H1 (cell line): ENCODE data around the gene STX11. TPM values are rescaled to one million over a fixed set of nuclear protein-coding genes. Genes with fewer than 3 reads are reported as not detected.

Source experiments
- CTCF ChIA-PET: fragments of 300-600 bp; sonication (Branson Sonifier 250); formaldehyde crosslinking; loops from one replicate; lab custom pipeline; 2021; ENCODE audit not compliant: partially characterized antibody; lab: Charles Lee
- POLR2A ChIA-PET: fragments of 300-600 bp; sonication (Branson Sonifier 250); formaldehyde crosslinking; loops from one replicate; lab custom pipeline; 2021; ENCODE audit warnings: inconsistent platforms; ENCODE audit not compliant: partially characterized antibody; lab: Charles Lee
- DNase-seq, 2 experiments: peaks; one replicate each; pipeline versions ENCODE4 v3.0.0 to v3.0.0-alpha.2; 2010 to 2022; ENCODE audit warnings: low spot score in 2 of 2, low read depth in 1 of 2, mixed read lengths in 1 of 2
- FAIRE-seq: peaks from 2 replicates; lab custom pipeline; 2011; peaks lifted over from hg19 to GRCh38; lab: Jason Lieb, UNC
- H2AFZ ChIP-seq: 2 replicates; pipeline ENCODE4 v1.8.1; 2012; ENCODE audit warnings: low read length, inconsistent platforms
- H2AK5ac ChIP-seq: 2 replicates; pipeline ENCODE4 v1.6.1; 2013; ENCODE audit warnings: low read depth, low read length
- H2BK120ac ChIP-seq: replicated peaks from 2 replicates; pipeline ENCODE3; 2013; ENCODE audit warnings: low read depth, low read length, inconsistent platforms
- H2BK12ac ChIP-seq: 2 replicates; pipeline ENCODE4 v1.6.1; 2013; ENCODE audit warnings: low read depth, low read length
- H2BK15ac ChIP-seq: 2 replicates; pipeline ENCODE4 v1.6.1; 2013; ENCODE audit warnings: low read length
- H2BK20ac ChIP-seq: 2 replicates; pipeline ENCODE4 v1.6.1; 2013; ENCODE audit warnings: low read length
- H2BK5ac ChIP-seq: 2 replicates; pipeline ENCODE4 v1.6.1; 2013; ENCODE audit warnings: low read depth, low read length
- H3K14ac ChIP-seq: 2 replicates; pipeline ENCODE4 v1.6.1; 2013; ENCODE audit warnings: inconsistent platforms; ENCODE audit not compliant: insufficient read length
- H3K18ac ChIP-seq: 2 replicates; pipeline ENCODE4 v1.6.1; 2013; ENCODE audit warnings: low read length; ENCODE audit errors: extremely low read depth
- H3K23ac ChIP-seq: 2 replicates; pipeline ENCODE4 v1.6.1; 2013; ENCODE audit warnings: inconsistent platforms; ENCODE audit not compliant: insufficient read length
- H3K23me2 ChIP-seq: 2 replicates; pipeline ENCODE4 v1.6.1; 2013; ENCODE audit warnings: low read depth, low read length
- H3K27ac ChIP-seq: 2 replicates; pipeline ENCODE4 v1.6.1; 2011; ENCODE audit warnings: low read depth, low read length, inconsistent platforms
- H3K27me3 ChIP-seq, 4 experiments: replicated peaks in 1 of 4; 1 replicate in 1 of 4; 2 replicates in 3 of 4; pipeline versions ENCODE4 v1.6.1 to v1.8.1; 2011 to 2013; ENCODE audit warnings: low read length in 3 of 4, mild to moderate bottlenecking in 3 of 4, inconsistent platforms in 2 of 4, mixed read lengths in 2 of 4, moderate library complexity in 1 of 4; ENCODE audit not compliant: control insufficient read depth in 3 of 4, insufficient read depth in 3 of 4; ENCODE audit errors: extremely low read depth in 1 of 4
- H3K36me3 ChIP-seq, 4 experiments: 2 replicates each; pipeline versions ENCODE4 v1.6.1 to v1.8.1; 2011 to 2013; ENCODE audit warnings: mild to moderate bottlenecking in 4 of 4, low read length in 3 of 4, moderate library complexity in 2 of 4, control low read depth in 1 of 4, inconsistent platforms in 1 of 4; ENCODE audit not compliant: insufficient read depth in 4 of 4, control insufficient read depth in 2 of 4
- H3K4ac ChIP-seq: replicated peaks from 2 replicates; pipeline ENCODE3; 2013; ENCODE audit warnings: low read length, low read depth, mixed read lengths, inconsistent platforms; ENCODE audit not compliant: insufficient read length
- H3K4me1 ChIP-seq, 4 experiments: replicated peaks in 1 of 4; 1 replicate in 1 of 4; 2 replicates in 3 of 4; pipeline versions ENCODE4 v1.6.1 to v1.8.1; 2011 to 2013; ENCODE audit warnings: low read length in 3 of 4, inconsistent platforms in 2 of 4, mixed read lengths in 1 of 4; ENCODE audit not compliant: insufficient read depth in 4 of 4, control insufficient read depth in 3 of 4
- H3K4me2 ChIP-seq, 2 experiments: 2 replicates each; pipeline versions ENCODE4 v1.6.1 to v1.8.1; 2011 to 2013; ENCODE audit warnings: low read depth in 2 of 2, low read length in 2 of 2, control low read depth in 1 of 2, inconsistent platforms in 1 of 2, mild to moderate bottlenecking in 1 of 2; ENCODE audit not compliant: insufficient read depth in 1 of 2
- H3K4me3 ChIP-seq, 4 experiments: fragments of 200-600, 300-600 bp in 1 of 4; sonication (generic), shearing (Covaris generic), sonication (Bioruptor Twin) in 1 of 4; 2 replicates each; pipeline versions ENCODE4 v1.5.1 to v1.8.1; 2011 to 2016; ENCODE audit warnings: low read length in 4 of 4, low read depth in 3 of 4, control low read depth in 2 of 4, inconsistent platforms in 2 of 4, mild to moderate bottlenecking in 2 of 4, mixed read lengths in 1 of 4, moderate library complexity in 1 of 4; ENCODE audit not compliant: insufficient read depth in 2 of 4; ENCODE audit errors: extremely low read depth in 1 of 4
- H3K56ac ChIP-seq: replicated peaks from 2 replicates; pipeline ENCODE3; 2013; ENCODE audit warnings: low read depth, mild to moderate bottlenecking, mixed read lengths, low read length, inconsistent platforms; ENCODE audit not compliant: insufficient read length
- H3K79me1 ChIP-seq: 2 replicates; pipeline ENCODE4 v1.6.1; 2013; ENCODE audit warnings: low read depth, low read length, control low read depth
- H3K79me2 ChIP-seq, 2 experiments: 2 replicates each; pipeline versions ENCODE4 v1.6.1 to v1.8.1; 2012 to 2013; ENCODE audit warnings: low read length in 2 of 2, mild to moderate bottlenecking in 2 of 2, inconsistent platforms in 1 of 2; ENCODE audit not compliant: insufficient read depth in 2 of 2, control insufficient read depth in 1 of 2
- H3K9ac ChIP-seq, 4 experiments: replicated peaks in 1 of 4; 1 replicate in 1 of 4; 2 replicates in 3 of 4; pipeline versions ENCODE4 v1.6.1 to v1.8.1; 2011 to 2013; ENCODE audit warnings: low read depth in 3 of 4, low read length in 3 of 4, control low read depth in 2 of 4, mild to moderate bottlenecking in 2 of 4, moderate library complexity in 2 of 4, inconsistent platforms in 1 of 4; ENCODE audit errors: extremely low read depth in 1 of 4
- H3K9me3 ChIP-seq, 2 experiments: 2 replicates each; pipeline versions ENCODE4 v1.6.1 to v1.8.1; 2012 to 2013; ENCODE audit warnings: mild to moderate bottlenecking in 2 of 2, moderate library complexity in 2 of 2, control low read depth in 1 of 2, inconsistent platforms in 1 of 2, low read depth in 1 of 2, low read length in 1 of 2, mixed read lengths in 1 of 2; ENCODE audit not compliant: insufficient read depth in 2 of 2
- H4K20me1 ChIP-seq, 2 experiments: replicated peaks in 1 of 2; 2 replicates each; pipeline versions ENCODE3 to v1.8.1; 2011 to 2013; ENCODE audit warnings: inconsistent platforms in 2 of 2, low read length in 2 of 2, mild to moderate bottlenecking in 1 of 2; ENCODE audit not compliant: insufficient read depth in 2 of 2, control insufficient read depth in 1 of 2
- H4K5ac ChIP-seq: 2 replicates; pipeline ENCODE4 v1.6.1; 2013; ENCODE audit warnings: low read length, low read depth, mixed read lengths, inconsistent platforms; ENCODE audit not compliant: insufficient read length
- H4K8ac ChIP-seq: 2 replicates; pipeline ENCODE4 v1.8.0; 2013; ENCODE audit warnings: mild to moderate bottlenecking, moderate library complexity, low read length, inconsistent platforms; ENCODE audit not compliant: insufficient read depth; ENCODE audit errors: extremely low read depth
- H4K91ac ChIP-seq: replicated peaks from 2 replicates; pipeline ENCODE3; 2013; ENCODE audit warnings: low read length, mixed read lengths, inconsistent platforms; ENCODE audit not compliant: insufficient read length
- POLR2A ChIP-seq, 2 experiments: IDR thresholded peaks; 1 replicate in 1 of 2; 2 replicates in 1 of 2; pipeline ENCODE4 v1.6.1; 2011; ENCODE audit warnings: low read depth in 2 of 2, low read length in 2 of 2, mild to moderate bottlenecking in 2 of 2; ENCODE audit errors: control extremely low read depth in 1 of 2
- RBBP5 ChIP-seq: IDR thresholded peaks from 2 replicates; pipeline ENCODE4 v1.7.1; 2012; ENCODE audit warnings: low read depth, mild to moderate bottlenecking, inconsistent platforms, low read length, moderate library complexity, borderline replicate concordance
- WGBS, 2 experiments: shearing (Covaris generic) in 1 of 2; methylation state at CpG; one replicate each; pipeline versions ENCODE4 v1.1.6 to v1.1.7; 2013 to 2015; ENCODE audit warnings: low lambda C conversion rate in 2 of 2, mixed read lengths in 2 of 2, inconsistent platforms in 1 of 2, low coverage in 1 of 2, missing lambda C conversion rate in 1 of 2; ENCODE audit not compliant: insufficient replicate concordance in 2 of 2, insufficient coverage in 1 of 2, insufficient read length in 1 of 2; ENCODE audit errors: extremely low coverage in 1 of 2, missing lambda C conversion rate in 1 of 2; 5-methylcytosine and 5-hydroxymethylcytosine counted together
- polyA plus RNA-seq, 7 experiments: library from polyadenylated mRNA; depleted of rRNA in 3 of 7; stranded (reverse) in 5 of 7; unstranded in 2 of 7; fragments of >200 nt in 5 of 7; fragments of 200-250 nt in 2 of 7; gene quantifications; 1 replicate in 5 of 7; 2 replicates in 1 of 7; 4 replicates in 1 of 7; pipeline versions ENCODE4 v1.2.1 to v1.2.3, GENCODE V29; 2011 to 2013; ENCODE audit warnings: missing spikeins in 2 of 7, mixed read lengths in 2 of 7
- total RNA-seq: library from RNA; stranded (reverse); fragmentation: NEBNext Ultra II Directional; extraction: Animal tissue kit (Norgen Biotek cat#: 25700); gene quantifications from 2 replicates; pipeline ENCODE4 v1.2.1, GENCODE V29; 2021

The STX11 gene
- total and polyA plus RNA-seq, 2 of the 8 experiments (the other 6 are each of a cell fraction or from before 2014, with no cell fraction given): 0.15 to 0.34 TPM

DNA sequence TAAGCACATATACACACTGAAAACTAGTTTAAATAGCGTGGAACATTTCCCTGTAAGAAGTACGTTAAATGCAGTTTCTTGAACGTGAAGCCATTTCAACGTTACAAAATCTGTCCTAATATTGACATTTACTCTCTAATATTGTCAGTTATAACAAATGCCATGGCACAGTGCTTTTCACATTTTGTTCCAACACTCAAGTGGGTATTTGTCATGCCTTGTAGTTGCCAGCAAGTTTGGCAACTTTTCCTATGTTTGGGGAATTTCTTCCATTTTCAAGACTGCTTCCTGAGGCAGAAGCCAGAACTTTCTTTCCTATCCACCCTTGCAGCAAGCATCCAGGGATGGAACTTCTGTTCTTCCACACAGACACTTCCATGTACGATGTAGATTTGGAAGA, 63.0 kb downstream of the STX11 start:
- Histone ChIP-seq H2BK5ac (no peak overlapping the region), H4K5ac (no peak overlapping the region), H3K36me3 (no peaks in the 10 kb centered on the region), H3K4me3 (no peak overlapping the region), H3K23ac (no peak overlapping the region), H4K91ac (no peak overlapping the region), H3K27ac (no peak overlapping the region), H3K4me2 (no peak overlapping the region), H3K27me3 (no peaks in the 10 kb centered on the region; a peak in 1 of 7 replicates), H2BK20ac (no peak overlapping the region), H3K4ac (no peak overlapping the region), H3K23me2 (peaks cover 4% of the 10 kb centered on the region), H2AFZ (no peak overlapping the region), H3K79me1 (no peaks in the 10 kb centered on the region), H3K56ac (no peak overlapping the region), H2BK12ac (no peak overlapping the region), H2AK5ac (no peak overlapping the region), H2BK15ac (no peak overlapping the region), H3K79me2 (no peaks in the 10 kb centered on the region), H4K20me1 (no peaks in the 10 kb centered on the region), H3K9me3 (no peaks in the 10 kb centered on the region), H3K4me1 (peaks cover 2 to 9% (median 7%) of the 10 kb centered on the region in 4 experiments; a peak in 6 of 7 replicates), H3K14ac (no peak overlapping the region), H4K8ac (no peak overlapping the region), H2BK120ac (no peak overlapping the region), H3K18ac (no peak overlapping the region), H3K9ac (no peak overlapping the region)
- FAIRE-seq (no peak), DNase-seq (no peak)
- WGBS, 2 experiments: 93% methylated on average over 5 of the region's 5 CpGs; no CpG with 5 or more reads in 1 of the 2 experiments
- CTCF ChIA-PET: interaction anchor here (0.9 kb wide), 1 partner anchor 19 kb away, joined by 3 read pairs; no protein-coding TSS in a partner anchor
- POLR2A ChIA-PET: interaction anchor here (1.7 kb wide), 1 partner anchor 22 kb away, joined by 4 read pairs; no protein-coding TSS in a partner anchor
- TF ChIP-seq POLR2A (IDR thresholded peaks at IDR 0.05; ENCODE audit: control extremely low read depth in 1 of 2, low read depth in 2 of 2, low read length in 2 of 2): no peak
- no peak for TF ChIP-seq RBBP5
